ENCODE data around the gene P2RY12. TPM values are rescaled to one million over a fixed set of nuclear protein-coding genes. Genes with fewer than 3 reads are reported as not detected.

P2RY12 gene
- polyA plus RNA-seq, 1 donor from 2014 or later = not detected

DNA sequence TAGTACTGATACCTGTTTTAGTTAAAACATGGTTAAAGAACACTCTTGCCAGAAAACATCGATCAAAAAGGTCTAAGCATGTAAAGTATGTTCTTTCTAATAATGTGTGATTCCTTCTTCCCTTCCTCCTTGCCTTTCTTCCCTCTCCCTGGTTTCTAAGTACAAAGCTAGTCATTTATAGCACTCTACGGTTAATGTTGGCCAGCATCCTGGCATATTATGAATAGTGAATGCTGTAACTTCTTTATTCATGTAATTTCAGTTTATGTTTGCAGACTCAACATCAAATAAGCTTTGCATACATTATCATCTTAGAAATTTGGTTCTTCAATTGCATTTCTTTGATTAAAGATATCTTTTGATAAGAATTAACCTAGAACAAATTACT lies 27.1 kb downstream of the P2RY12 start:
- no peaks in the 10 kb centered on the region for H3K79me2 ChIP-seq (replicated peaks; ENCODE audit: insufficient read depth, low read length)
- H3F3A ChIP-seq (ENCODE audit: insufficient read depth, low read length, poor library complexity, severe bottlenecking) = no peaks in the 10 kb centered on the region
- peaks cover 5% of the 10 kb centered on the region for H3K36me3 ChIP-seq (ENCODE audit: insufficient read depth, low read length)
- H4K20me1 ChIP-seq (ENCODE audit: insufficient read depth) = no peaks in the 10 kb centered on the region
- no peak overlapping the region for H3K9ac ChIP-seq (ENCODE audit: low read length)
- no peaks in the 10 kb centered on the region for H3K9me2 ChIP-seq (ENCODE audit: insufficient read depth, low read length)
- TF ChIP-seq EP300 (conservative IDR thresholded peaks at IDR 0.05; ENCODE audit: poor library complexity, severe bottlenecking) (no peak), MXI1 (conservative IDR thresholded peaks at IDR 0.05; ENCODE audit: poor library complexity, severe bottlenecking) (no peak), EZH2 (IDR thresholded peaks at IDR 0.05; ENCODE audit: borderline replicate concordance, insufficient read depth, low read length, poor library complexity, severe bottlenecking) (no peak), POLR2AphosphoS5 (IDR thresholded peaks at IDR 0.05) (no peak), SMC3 (conservative IDR thresholded peaks at IDR 0.05; ENCODE audit: poor library complexity) (no peak), RAD21 (conservative IDR thresholded peaks at IDR 0.05) (no peak), TAF1 (IDR thresholded peaks at IDR 0.05; ENCODE audit: low read depth) (no peak), REST (IDR thresholded peaks at IDR 0.05; ENCODE audit: borderline replicate concordance) (no peak)
- TF ChIP-seq, protein P1, sequence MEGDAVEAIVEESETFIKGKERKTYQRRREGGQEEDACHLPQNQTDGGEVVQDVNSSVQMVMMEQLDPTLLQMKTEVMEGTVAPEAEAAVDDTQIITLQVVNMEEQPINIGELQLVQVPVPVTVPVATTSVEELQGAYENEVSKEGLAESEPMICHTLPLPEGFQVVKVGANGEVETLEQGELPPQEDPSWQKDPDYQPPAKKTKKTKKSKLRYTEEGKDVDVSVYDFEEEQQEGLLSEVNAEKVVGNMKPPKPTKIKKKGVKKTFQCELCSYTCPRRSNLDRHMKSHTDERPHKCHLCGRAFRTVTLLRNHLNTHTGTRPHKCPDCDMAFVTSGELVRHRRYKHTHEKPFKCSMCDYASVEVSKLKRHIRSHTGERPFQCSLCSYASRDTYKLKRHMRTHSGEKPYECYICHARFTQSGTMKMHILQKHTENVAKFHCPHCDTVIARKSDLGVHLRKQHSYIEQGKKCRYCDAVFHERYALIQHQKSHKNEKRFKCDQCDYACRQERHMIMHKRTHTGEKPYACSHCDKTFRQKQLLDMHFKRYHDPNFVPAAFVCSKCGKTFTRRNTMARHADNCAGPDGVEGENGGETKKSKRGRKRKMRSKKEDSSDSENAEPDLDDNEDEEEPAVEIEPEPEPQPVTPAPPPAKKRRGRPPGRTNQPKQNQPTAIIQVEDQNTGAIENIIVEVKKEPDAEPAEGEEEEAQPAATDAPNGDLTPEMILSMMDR (IDR thresholded peaks at IDR 0.05; ENCODE audit: poor library complexity, severe bottlenecking) = no peak
- no peak overlapping the region for H3K4me2 ChIP-seq (ENCODE audit: low read length)
- H3K9me3 ChIP-seq (ENCODE audit: low read length) = no peaks in the 10 kb centered on the region
- no peak overlapping the region for H3K4me3 ChIP-seq (ENCODE audit: low read length)
- H2AFZ ChIP-seq (ENCODE audit: low read depth, low read length) = no peak overlapping the region
- H3K27me3 ChIP-seq (ENCODE audit: insufficient read depth, low read depth, low read length) = no peaks in the 10 kb centered on the region
- H3K27ac ChIP-seq (ENCODE audit: low read length) = no peak overlapping the region

- H3K27ac ChIP-seq (ENCODE audit: low read length) = no peak overlapping the region
- H3K79me2 ChIP-seq (replicated peaks; ENCODE audit: insufficient read depth, low read length) = no peaks in the 10 kb centered on the region
- no peak overlapping the region for H3K9ac ChIP-seq (ENCODE audit: low read length)
- H2AFZ ChIP-seq (ENCODE audit: low read depth, low read length) = no peak overlapping the region
- H3K36me3 ChIP-seq (ENCODE audit: insufficient read depth, low read length) = peaks cover 5% of the 10 kb centered on the region
- H3F3A ChIP-seq (ENCODE audit: insufficient read depth, low read length, poor library complexity, severe bottlenecking) = no peaks in the 10 kb centered on the region
- H3K4me3 ChIP-seq (ENCODE audit: low read length) = no peak overlapping the region
- no peaks in the 10 kb centered on the region for H3K9me2 ChIP-seq (ENCODE audit: insufficient read depth, low read length)
- H3K9me3 ChIP-seq (ENCODE audit: low read length) = no peaks in the 10 kb centered on the region
- no peak overlapping the region for H3K4me2 ChIP-seq (ENCODE audit: low read length)
- no peaks in the 10 kb centered on the region for H4K20me1 ChIP-seq (ENCODE audit: insufficient read depth)
- TF ChIP-seq MXI1 (conservative IDR thresholded peaks at IDR 0.05; ENCODE audit: poor library complexity, severe bottlenecking) (no peak), TAF1 (IDR thresholded peaks at IDR 0.05; ENCODE audit: low read depth) (no peak), REST (IDR thresholded peaks at IDR 0.05; ENCODE audit: borderline replicate concordance) (no peak), SMC3 (conservative IDR thresholded peaks at IDR 0.05; ENCODE audit: poor library complexity) (no peak), EZH2 (IDR thresholded peaks at IDR 0.05; ENCODE audit: borderline replicate concordance, insufficient read depth, low read length, poor library complexity, severe bottlenecking) (no peak), POLR2AphosphoS5 (IDR thresholded peaks at IDR 0.05) (no peak)
- TF ChIP-seq, protein P1 (IDR thresholded peaks at IDR 0.05; ENCODE audit: poor library complexity, severe bottlenecking) = no peak
- H3K27me3 ChIP-seq (ENCODE audit: insufficient read depth, low read depth, low read length) = no peaks in the 10 kb centered on the region
Observed at GRCh38 chr3:151356794-151357462, 27.6 kb downstream of the P2RY12 start.
